DMS53 (cell line): ENCODE results near the gene CHST6.
A peak's percentile ranks its signal among the peaks of the same experiment; 100 is the strongest.

Experiments used
- DNase-seq: peaks from one replicate; lab custom pipeline; 2025; lab: John Stamatoyannopoulos, UW

CHST6 gene

GRCh38 chr16:75502916-75503605 is 7.8 kb upstream of the CHST6 start:
- DNase-seq, result no peak

- peak; percentile 27 for DNase-seq
Measured at GRCh38 chr16:75501820-75502219, 6.6 kb upstream of the CHST6 start.

DNA sequence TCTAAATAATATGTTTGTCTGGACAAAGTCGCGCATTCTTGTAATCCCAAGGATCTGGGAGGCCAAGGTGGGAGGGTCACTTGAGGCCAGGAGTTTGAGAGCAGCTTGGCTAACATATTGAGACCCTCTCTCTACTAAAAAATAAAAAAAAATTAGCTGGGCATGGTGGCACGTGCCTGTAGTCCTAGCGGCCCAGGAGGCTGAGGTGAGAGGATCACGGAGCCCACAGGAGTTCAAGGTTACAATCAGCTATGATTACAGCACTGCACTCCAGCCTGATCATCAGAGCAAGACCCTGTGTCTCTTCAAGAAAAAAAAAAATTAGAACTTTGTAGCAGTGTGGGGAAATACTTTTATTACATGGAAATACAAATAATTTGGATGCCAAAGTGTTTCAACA is 6.1 kb upstream of the CHST6 start:
- DNase-seq, result no peak

DNA sequence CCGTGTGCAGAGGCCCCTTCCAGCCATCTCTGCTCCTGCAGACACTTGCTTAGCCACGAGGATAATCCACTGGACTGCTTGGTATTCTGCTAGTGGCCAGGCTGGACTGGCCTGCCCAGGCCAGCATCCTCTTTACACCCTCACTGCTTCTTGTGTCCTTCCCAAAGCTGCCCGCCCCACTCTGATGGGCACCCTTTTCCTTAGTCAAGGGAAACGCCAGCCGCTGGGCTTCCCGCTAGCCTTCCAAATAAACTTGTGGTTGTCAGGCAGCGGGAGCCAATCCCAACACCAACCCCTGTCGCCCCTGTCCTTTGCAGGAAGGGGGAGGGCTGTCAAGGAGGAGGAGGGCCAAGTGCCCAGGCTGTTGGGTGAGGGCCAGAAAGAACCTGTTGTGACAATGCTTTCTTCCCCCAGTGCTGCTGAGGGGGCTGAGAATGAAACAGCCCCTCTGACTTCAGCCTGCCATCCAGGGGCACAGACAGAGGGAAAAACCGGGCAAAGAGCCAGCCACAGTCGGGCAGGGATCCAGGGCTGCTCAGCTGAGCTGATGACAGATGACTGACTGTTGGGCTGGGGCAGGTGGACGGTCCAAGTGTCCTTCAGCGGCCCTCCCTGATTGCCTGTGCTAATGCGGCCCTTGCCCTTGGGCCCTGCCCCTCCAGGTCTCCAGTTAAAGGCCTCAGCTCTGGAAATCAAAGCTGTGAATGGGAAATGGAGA is 3.5 kb upstream of the CHST6 start:
- peak; percentile 62 for DNase-seq

DNA sequence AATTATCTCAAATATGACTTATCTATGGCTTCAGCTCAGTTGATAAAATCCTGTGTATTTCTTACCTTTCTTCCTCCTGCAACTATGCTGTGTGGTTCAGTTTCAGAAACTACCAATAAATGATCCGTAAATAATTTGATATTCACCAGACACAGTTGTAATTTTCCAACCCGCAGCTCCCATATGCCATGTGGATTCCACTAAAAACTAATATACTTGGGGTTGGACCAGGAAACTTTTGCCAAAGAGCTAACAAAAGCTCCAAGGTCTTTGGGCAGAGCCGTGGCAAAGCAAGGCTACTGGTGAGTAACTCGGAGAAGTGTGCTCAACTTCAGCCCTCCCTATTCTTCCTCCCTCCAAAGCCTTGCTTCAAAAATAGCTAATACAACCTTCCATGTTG is 2.3 kb upstream of the CHST6 start:
- DNase-seq, result no peak

- DNase-seq, result peak; percentile 8
Measured at GRCh38 chr16:75494661-75495075, 573 bp downstream of the CHST6 start.

DNA sequence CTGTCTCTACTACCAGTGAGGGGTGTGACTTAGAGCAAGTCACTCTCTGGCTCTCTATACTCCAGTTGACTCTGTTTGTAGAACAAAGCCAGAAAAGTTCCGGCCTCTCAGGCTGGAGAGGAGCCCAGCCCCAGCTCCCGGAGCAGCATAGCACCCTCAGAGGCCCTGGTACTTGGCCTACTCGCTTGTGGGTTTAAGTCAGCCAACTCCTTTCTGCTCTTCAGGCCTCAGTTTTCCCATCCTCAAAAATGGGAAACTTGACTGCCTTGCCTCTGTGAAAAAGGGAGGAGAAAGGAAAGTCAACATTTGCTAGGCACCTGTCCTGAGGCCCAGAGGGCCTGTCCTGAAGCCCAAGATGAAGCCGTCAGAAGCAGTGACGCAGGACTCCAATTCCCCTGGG is 1.1 kb downstream of the CHST6 start:
- no peak for DNase-seq

- peak; percentile 17 for DNase-seq
Measured at GRCh38 chr16:75491876-75492275, 3.4 kb downstream of the CHST6 start.

DNA sequence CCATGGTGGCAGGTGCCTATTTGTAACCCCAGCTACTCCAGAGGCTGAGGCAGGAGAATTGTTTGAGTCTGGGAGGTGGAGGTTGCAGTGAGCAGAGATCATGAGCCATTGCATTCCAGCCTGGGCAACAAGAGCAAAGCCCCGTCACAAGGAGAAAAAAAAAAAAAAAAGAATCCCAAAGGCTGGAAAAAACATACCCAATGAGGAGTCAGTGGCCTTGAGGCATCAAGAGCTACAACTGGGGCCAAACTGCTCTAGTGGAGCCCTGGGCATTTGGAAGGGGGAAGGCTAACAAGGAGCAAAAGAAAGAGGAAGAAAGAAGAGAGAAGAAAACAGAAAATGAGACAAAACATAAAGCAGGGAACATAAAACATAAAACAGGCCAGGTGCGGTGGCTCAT is 6.9 kb downstream of the CHST6 start:
- no peak for DNase-seq

DNA sequence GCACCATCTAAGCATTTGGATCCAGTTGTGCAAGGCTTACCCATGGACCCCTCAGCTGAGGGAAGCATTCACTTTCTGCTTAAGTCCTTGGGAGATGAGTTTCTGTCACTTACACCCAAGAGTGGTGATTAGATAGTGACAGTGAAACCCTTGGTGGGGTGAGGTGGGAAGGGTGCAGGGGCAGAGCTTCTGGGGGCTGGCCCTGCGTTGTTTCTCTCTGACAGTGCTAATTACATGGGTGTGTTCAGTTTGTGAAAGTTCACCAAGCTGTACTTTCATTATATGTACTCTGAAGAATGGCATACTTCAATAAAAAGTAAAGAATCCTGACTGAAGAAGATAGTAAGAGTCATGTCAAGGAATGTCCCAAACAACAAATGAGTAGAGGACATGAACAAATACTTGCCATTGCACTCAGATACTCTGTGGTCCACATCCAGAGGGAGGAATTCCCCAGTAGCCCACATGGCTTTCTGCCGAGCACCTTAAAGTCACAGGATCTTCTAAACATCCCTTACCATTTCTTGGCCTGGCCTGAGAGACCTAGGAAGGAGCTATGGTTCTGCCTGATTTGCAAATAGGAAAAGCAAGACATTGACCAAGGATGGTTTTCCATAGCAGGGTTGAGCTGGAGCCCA is 8.4 kb downstream of the CHST6 start:
- DNase-seq, result no peak

GRCh38 chr16:75486014-75486675 is 9.1 kb downstream of the CHST6 start:
- peak; percentile 67 for DNase-seq

GRCh38 chr16:75485230-75486013 is 9.8 kb downstream of the CHST6 start:
- no peak for DNase-seq

GRCh38 chr16:75483222-75483621 is 12.0 kb downstream of the CHST6 start:
- DNase-seq, result peak; percentile 32

DNA sequence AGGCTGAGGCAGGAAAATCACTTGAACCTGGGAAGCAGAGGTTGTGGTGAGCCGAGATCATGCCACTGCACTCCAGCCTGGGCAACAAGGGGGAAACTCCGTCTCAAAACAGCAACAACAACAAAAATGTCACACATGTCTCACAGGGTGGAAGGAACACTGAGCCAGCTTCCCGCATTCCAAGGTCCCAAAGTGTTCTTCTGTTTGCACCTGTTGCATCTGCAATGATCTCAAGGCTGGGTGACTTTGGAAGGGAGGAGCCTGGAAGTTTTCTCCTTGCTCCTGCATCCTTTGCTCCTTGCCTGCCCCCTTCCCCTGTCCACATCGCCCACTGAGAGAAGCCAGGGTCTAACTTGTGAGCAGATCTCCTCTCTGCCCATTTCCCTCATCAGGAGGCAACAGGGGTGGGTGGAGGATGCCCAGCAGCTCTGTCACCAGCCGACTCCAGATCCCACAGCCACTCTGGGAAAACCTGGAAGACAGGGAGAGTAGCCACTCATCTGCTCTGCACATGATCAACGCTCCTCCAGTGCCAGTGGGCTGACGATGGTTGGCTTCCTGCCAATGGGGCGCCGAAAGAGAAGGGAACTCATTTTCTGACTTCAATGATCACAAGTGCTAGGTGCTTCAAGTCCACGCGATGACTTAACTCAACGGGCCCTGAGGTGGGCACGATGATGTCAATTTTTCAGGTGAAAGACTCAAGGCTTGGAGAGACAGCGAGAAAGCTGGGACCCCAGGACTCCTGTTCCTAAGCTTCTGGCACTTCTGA is 12.6 kb downstream of the CHST6 start:
- no peak for DNase-seq

GRCh38 chr16:75481475-75481874 is 13.8 kb downstream of the CHST6 start:
- no peak for DNase-seq

- no peak for DNase-seq
Measured at GRCh38 chr16:75479421-75479990, 15.7 kb downstream of the CHST6 start.

DNA sequence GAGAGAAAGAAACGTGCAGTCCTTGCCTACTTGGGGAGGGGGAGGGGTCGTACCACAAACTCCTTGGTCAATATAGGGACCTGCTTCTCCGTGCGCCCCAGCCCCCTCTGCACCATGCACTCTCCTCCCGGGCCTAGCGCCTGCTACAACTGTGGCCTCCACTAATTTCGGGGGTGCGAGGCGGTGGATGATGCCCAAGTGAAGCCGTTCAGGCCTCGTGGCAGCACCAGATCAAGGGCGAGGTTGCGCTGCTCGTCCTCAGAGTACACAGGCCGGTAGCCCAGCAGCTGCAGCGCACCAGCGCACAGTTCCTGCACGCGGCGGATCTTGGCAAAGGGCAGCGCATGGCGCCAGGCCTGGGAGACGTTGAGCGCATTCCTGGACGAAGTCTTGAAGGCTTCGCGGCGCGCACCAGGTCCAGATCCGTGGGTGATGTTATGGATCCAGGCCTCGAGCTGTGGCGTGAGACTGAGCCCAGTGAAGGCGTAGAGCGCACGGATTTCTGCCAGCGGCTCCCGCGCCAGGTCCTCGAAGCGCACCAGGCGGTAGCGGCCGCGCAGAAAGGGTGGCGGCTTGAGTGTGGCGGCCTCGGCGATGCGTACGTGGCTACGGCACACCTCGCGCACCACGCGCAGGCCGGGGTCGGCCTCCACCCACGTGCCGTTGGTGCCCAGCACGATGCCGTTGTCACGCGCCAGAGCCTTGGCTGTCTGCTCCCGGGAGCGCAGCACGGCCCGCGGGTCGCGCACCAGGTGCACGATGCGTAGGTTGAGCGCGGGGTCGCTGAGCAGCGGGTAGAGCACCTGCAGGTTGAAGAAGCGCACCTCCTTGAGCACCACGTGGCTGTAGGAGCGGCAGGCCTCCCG is 16.5 kb downstream of the CHST6 start:
- no peak for DNase-seq

- peak; percentile 8 for DNase-seq
Measured at GRCh38 chr16:75477680-75478473, 17.4 kb downstream of the CHST6 start.

- no peak for DNase-seq
Measured at GRCh38 chr16:75476817-75477216, 18.4 kb downstream of the CHST6 start.
